ENCODE measurements around the gene LIFR.

Gene LIFR

GRCh38 chr5:38509185-38509584, 47.3 kb downstream of the LIFR start:
- peak; percentile 85 for DNase-seq

DNA sequence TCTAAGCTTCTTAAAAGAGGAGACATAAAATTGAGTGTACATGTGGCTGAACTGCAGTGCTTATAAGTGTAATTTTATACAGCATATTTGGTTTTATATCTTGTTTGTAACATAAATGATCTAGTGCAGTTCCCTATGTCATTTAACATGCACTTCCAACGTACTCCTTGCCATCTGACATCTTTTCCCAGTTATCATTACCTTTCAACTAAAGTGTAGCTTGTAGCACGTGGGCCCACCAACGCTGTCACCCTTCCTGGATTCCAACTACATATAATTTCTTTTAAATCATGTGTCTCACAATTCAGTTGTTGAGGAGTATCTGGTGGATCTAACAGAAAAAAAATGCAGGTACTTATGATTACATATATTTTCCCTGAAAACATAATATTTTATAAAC, 50.1 kb downstream of the LIFR start:
- DNase-seq, result no peak

DNA sequence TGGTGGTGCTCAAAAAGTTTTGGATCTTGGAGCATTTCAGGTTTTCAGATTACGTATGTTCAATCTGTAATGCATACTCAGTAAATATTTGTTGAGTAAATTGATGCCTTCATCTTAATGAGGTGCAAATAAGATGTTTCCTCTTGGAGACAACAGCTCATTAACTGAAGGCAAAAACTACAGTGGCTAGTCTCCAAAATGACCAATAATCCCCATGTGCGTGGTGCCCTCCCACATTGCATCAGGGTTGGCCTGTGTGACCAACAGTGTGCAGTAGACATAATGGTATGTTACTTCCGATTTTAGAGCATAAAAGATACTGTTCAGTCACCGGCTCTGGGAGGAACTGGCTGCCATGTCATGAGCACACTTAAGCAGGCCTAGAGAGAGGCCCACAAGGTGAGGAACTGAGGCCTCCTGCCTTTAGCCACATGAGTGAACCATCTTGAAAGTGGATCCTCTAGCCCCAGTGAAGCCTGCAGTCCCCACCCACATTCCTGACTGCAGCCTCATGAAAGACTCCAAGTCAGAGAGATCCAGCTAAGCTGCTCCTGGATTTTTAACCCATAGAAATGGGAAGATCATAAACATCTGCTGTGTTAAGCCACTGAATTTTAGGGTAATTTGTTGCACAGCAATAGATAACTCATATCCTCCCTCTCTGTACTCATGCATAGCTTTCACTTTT, 55.7 kb downstream of the LIFR start:
- no peak for DNase-seq

- no peak for DNase-seq
These were observed 58.5 kb downstream of the LIFR start for GRCh38 chr5:38497946-38498345.

DNA sequence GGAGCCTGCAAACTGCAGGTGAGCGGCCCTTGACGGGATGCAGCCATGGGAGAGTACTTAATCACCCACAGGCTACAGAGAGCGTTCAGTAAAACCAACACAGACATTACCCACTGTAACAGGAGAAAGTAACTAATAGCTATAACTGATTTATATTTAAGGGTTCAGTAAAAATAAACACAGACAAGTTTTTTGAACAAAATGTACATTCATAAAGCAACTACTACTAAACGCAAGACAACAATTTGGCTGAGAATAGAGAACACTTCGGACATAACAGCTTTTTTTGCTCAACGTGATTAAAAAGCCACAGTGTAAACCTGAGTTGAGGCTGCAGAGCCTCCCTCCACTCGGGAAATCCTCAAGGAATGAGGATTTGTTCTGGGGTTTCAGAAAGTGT, 61.7 kb downstream of the LIFR start:
- peak; percentile 22 for DNase-seq

DNA sequence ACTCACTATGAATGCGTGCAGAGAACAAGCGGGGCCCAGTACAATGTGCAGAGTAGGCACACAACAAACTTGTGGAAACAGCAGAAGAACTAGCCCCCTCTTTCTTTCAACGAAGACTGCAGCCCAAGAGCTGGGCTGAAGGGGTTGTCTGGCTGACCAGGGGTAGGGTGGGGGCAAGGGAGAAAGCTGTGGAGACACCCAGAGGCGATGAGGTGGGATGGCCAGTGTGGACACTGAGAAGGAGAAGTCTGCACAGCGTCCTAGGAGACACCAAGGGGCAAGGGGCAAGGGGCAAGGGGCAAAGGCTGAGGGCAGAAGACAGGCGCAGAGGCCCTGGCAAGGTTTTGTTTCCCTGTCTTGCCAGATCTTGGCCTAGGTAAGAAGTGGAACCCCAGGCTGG, 62.3 kb downstream of the LIFR start:
- no peak for DNase-seq

- DNase-seq, result no peak
These were observed 72.5 kb downstream of the LIFR start for GRCh38 chr5:38483805-38484398.

DNA sequence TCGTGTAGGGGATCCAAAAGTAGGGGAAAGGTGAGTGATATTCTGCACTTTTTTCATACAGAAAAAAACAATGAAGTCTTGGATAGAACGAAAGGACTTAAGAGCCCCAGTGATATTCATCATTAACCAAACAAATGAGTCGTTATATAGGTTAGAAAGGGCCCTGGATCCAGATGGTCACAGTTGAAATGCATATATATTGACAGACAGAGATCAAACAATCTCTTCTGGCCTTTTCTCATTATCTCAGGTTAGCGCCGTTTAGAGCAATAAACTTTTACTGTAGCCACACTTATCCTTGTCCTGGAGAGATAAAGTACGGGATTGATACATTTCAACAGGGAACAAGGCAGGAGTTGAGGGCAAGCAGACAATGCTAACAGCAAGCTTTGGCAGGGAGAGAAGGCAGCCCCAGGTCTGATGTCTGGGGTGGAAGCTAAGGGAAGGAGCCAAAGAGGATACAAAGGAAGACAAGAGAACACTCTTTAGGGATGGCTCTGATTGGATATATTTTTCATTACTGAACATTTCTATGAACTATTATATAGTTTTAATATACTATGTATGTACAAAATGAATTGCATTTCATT, 77.0 kb downstream of the LIFR start:
- DNase-seq, result no peak

DNA sequence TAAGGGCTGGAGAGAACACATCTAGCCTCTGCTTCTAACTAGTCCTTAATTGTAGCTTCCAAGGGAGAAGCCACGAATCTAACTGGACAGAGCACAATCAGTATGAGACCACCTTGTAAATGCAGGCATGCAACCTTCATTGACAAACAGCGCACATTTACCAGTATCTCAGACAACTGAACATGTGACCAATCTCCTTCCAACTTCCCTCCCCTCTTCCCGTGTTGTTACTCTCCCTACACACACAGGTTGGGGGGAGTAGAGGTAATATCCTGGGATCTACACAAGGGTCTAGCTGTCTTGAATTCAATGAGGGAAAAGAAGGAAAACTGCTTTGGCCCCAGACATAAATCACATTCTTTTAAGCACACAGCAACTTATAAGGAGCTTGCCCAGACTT, 77.6 kb downstream of the LIFR start:
- DNase-seq, result no peak

GRCh38 chr5:38478166-38478565, 78.3 kb downstream of the LIFR start:
- no peak for DNase-seq

DNA sequence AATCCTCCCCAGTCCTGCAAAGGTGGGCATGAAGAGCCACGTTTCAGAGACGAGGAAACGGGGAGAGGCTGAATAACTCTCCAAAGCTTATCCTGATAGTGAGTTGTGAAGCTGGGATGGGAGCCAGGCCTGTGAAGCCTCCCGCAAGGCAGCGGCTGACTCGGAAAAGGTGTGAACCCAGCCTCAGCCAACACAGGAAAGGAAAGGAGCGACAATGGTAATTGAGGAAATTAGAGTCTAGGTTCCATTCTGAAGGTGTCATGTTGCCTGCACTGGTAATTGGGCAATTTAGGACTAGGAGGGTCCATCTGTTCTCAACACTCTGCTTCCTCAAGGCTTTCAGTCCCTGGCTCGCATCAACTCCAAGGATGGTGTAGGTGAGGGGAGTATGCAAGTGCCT, 83.4 kb downstream of the LIFR start:
- peak; percentile 100 for DNase-seq

DNA sequence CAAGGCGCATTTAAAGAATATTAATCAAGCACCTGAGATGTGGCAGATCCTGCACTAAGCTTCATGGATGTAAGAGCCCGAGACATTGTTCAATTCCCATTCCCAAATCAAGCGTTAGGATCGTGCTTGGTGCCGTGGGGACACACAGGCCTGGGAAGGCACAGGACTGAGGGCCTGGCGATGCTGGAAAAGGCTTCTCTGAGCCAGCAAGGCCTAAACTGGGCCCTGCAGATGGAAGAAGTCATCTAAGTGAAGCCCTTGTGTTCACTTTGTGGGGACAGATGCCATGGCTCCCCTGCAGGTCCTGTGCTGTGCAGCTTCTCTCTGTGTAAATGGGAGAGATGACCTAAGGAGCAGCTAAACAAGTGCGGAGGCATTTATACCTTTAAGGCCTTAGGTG, 83.9 kb downstream of the LIFR start:
- no peak for DNase-seq

DNA sequence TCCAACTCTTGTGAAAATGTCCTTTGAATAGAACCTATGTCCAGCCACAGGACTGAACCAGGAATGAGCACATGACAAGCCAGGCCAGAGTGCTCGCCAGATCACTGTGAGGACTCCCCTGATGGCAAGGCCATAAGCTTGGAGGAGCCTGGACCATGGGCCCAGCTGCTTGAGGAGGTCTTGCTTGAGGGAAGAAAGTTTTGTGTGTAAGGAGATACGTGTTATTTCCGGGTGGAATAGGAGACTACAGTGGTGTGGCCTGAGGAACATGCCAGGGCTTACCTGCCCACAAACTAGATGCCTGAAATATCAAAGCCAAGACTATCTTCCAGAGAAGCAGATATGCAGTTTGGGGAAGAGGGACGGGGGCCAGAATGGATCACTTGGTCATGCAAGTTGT, 84.7 kb downstream of the LIFR start:
- DNase-seq, result no peak

GRCh38 chr5:38469707-38470267, 86.7 kb downstream of the LIFR start:
- no peak for DNase-seq

- no peak for DNase-seq
These were observed 87.3 kb downstream of the LIFR start for GRCh38 chr5:38468978-38469706.

DNA sequence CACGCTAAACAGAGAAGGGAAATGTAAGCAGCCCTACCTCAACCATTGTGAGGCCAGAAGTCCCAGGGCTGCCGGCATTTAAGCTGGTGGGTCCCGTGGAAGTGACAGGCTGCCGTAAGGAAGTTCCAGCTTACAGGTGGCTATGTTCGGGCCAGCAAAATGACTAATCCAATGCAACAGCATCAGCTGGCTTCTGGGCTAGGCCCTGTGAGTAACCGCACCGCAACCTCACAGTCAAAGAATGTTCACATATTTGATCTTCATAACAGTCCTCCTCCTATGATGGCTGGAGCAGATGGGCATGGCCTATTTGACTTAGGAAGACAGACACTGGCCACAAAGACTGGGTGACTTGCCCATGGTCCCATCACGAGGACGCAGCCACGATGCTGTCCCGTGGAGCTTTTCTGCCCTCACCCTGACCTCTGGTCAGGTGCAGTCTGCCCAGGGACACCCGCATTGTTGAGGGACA, 88.2 kb downstream of the LIFR start:
- DNase-seq, result no peak

- DNase-seq, result no peak
These were observed 88.9 kb downstream of the LIFR start for GRCh38 chr5:38467353-38468040.

- no peak for DNase-seq
These were observed 89.8 kb downstream of the LIFR start for GRCh38 chr5:38466424-38467189.

DNA sequence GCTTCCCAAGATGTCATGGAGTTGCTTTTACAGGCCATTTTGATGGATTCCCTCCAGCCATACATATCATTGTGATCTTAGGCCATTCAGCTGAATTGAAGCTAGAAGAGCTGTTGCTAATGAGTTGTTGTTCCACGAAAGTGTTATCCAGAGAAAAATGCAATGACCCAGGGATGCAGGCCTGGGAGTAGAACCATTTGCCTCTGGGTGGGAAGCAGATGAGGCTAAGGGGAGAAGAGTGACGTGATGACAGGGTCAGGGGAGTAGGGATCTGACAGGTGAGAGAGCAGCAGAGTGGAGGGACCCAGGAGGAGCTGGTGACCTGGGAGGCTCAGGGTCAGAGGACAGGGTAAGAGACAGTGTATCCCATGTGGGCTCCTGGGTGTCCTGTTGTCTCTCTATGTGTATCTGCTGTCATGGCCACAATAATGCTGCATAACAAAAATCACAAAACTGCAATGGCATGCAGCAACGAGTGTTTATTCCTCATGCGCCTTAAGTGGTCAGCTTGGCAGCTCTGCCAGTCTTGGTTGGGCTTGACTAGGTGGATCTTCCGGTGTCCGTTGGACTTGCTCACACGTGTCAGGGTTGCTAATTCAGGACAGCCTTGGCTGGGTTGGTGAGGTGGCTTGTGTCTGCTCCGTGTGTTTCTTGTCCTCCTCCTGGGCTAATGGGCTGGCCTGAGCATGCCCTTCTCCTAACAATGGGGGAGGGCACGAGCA, 90.6 kb downstream of the LIFR start:
- DNase-seq, result no peak

- peak; percentile 83 for DNase-seq
These were observed 91.4 kb downstream of the LIFR start for GRCh38 chr5:38465061-38465460.
